ENCODE results near the gene IPCEF1. TPM values are rescaled to one million over a fixed set of nuclear protein-coding genes. Genes with fewer than 3 reads are reported as not detected.
A peak's percentile ranks its signal among the peaks of the same experiment; 100 is the strongest.
"Not testable (repeated sequence)": the region's sequence is repeated elsewhere in the genome, so short reads cannot be mapped to it uniquely, and the experiment has no call there.

The IPCEF1 gene
- total RNA-seq, 1 experiment from 2014 or later = not detected

GRCh38 chr6:154249499-154250298 is 106.9 kb downstream of the IPCEF1 start:
- DNase-seq (ENCODE audit: low read depth) = no peak

- no peak for DNase-seq (ENCODE audit: low read depth)
Observed at GRCh38 chr6:154247119-154247861, 109.3 kb downstream of the IPCEF1 start.

- DNase-seq (ENCODE audit: low read depth) = no peak
Observed at GRCh38 chr6:154246723-154247118, 109.9 kb downstream of the IPCEF1 start.

GRCh38 chr6:154245506-154245905 is 111.1 kb downstream of the IPCEF1 start:
- DNase-seq (ENCODE audit: low read depth) = no peak

GRCh38 chr6:154243793-154244750 is 112.5 kb downstream of the IPCEF1 start:
- DNase-seq (ENCODE audit: low read depth) = no peak

- no peak for DNase-seq (ENCODE audit: low read depth)
Observed at GRCh38 chr6:154242617-154243357, 113.8 kb downstream of the IPCEF1 start.

GRCh38 chr6:154241581-154241980 is 115.0 kb downstream of the IPCEF1 start:
- no peak for DNase-seq (ENCODE audit: low read depth)

- DNase-seq (ENCODE audit: low read depth) = not testable (repeated sequence)
Observed at GRCh38 chr6:154241061-154241460, 115.5 kb downstream of the IPCEF1 start.

- no peak for DNase-seq (ENCODE audit: low read depth)
Observed at GRCh38 chr6:154239392-154239791, 117.2 kb downstream of the IPCEF1 start.

GRCh38 chr6:154238831-154239230 is 117.8 kb downstream of the IPCEF1 start:
- no peak for DNase-seq (ENCODE audit: low read depth)

- no peak for DNase-seq (ENCODE audit: low read depth)
Observed at GRCh38 chr6:154236646-154237301, 119.8 kb downstream of the IPCEF1 start.

- DNase-seq (ENCODE audit: low read depth) = no peak
Observed at GRCh38 chr6:154234019-154234772, 122.4 kb downstream of the IPCEF1 start.

- DNase-seq (ENCODE audit: low read depth) = no peak
Observed at GRCh38 chr6:154233383-154233782, 123.2 kb downstream of the IPCEF1 start.

GRCh38 chr6:154232013-154232910 is 124.3 kb downstream of the IPCEF1 start:
- DNase-seq (ENCODE audit: low read depth) = peak; percentile 53

- no peak for DNase-seq (ENCODE audit: low read depth)
Observed at GRCh38 chr6:154230910-154231595, 125.5 kb downstream of the IPCEF1 start.

GRCh38 chr6:154230393-154230792 is 126.2 kb downstream of the IPCEF1 start:
- no peak for DNase-seq (ENCODE audit: low read depth)

- DNase-seq (ENCODE audit: low read depth) = no peak
Observed at GRCh38 chr6:154229786-154230185, 126.8 kb downstream of the IPCEF1 start.

- no peak for DNase-seq (ENCODE audit: low read depth)
Observed at GRCh38 chr6:154228521-154228905, 128.1 kb downstream of the IPCEF1 start.

All from HT1080 (cell line).